H1 (cell line): ENCODE data around the gene AKT1S1.

Experiments used
- CBX5 ChIP-seq: fragments of 300-800, 300-1000 bp; sonication (generic); IDR thresholded peaks from 2 replicates; pipeline ENCODE4 v1.7.1; 2016; ENCODE audit warnings: antibody characterized with exemption, low read length, low read depth
- CBX8 ChIP-seq: fragments of 300-800, 300-1000 bp; sonication (generic); IDR thresholded peaks from 2 replicates; pipeline ENCODE4 v1.7.1; 2016; ENCODE audit warnings: low read depth, low read length, borderline replicate concordance
- CTCF ChIP-seq, 3 experiments: IDR thresholded peaks; 1 replicate in 2 of 3; 2 replicates in 1 of 3; pipeline versions ENCODE4 v1.5.1 to v1.6.1; 2011; ENCODE audit warnings: low read length in 3 of 3, mild to moderate bottlenecking in 3 of 3, inconsistent platforms in 2 of 3, low read depth in 1 of 3, moderate library complexity in 1 of 3; ENCODE audit not compliant: insufficient read depth in 1 of 3; ENCODE audit errors: control extremely low read depth in 1 of 3
- EP300 ChIP-seq, 2 experiments: IDR thresholded peaks; 1 replicate in 1 of 2; 2 replicates in 1 of 2; pipeline ENCODE4 v1.6.1; 2011 to 2012; ENCODE audit warnings: low read depth in 2 of 2, low read length in 2 of 2, mild to moderate bottlenecking in 2 of 2, borderline replicate concordance in 1 of 2, inconsistent platforms in 1 of 2, moderate library complexity in 1 of 2
- EZH2 ChIP-seq: fragments of 200-600 bp; sonication (generic); IDR thresholded peaks from 2 replicates; pipeline ENCODE4 v1.7.1; 2012; ENCODE audit warnings: low read depth, mild to moderate bottlenecking, moderate library complexity, low read length, inconsistent platforms; ENCODE audit not compliant: severe bottlenecking
- JUN ChIP-seq: IDR thresholded peaks from 2 replicates; pipeline ENCODE4 v1.6.1; 2011; ENCODE audit warnings: low read depth, mild to moderate bottlenecking, improper control_type of control experiment, low read length
- MAFK ChIP-seq: IDR thresholded peaks from 2 replicates; pipeline ENCODE4 v1.6.1; 2012; ENCODE audit warnings: low read depth, mild to moderate bottlenecking, improper control_type of control experiment, low read length
- POLR2A ChIP-seq, 2 experiments: IDR thresholded peaks; 1 replicate in 1 of 2; 2 replicates in 1 of 2; pipeline ENCODE4 v1.6.1; 2011; ENCODE audit warnings: low read depth in 2 of 2, low read length in 2 of 2, mild to moderate bottlenecking in 2 of 2; ENCODE audit errors: control extremely low read depth in 1 of 2
- POLR2AphosphoS5 ChIP-seq: IDR thresholded peaks from 2 replicates; pipeline ENCODE4 v1.6.1; 2011; ENCODE audit warnings: low read depth, low read length
- SP4 ChIP-seq: IDR thresholded peaks from 2 replicates; pipeline ENCODE4 v1.6.1; 2012; ENCODE audit warnings: low read length, inconsistent platforms
- SUZ12 ChIP-seq: fragments of 200-600 bp; sonication (generic); IDR thresholded peaks from 2 replicates; pipeline ENCODE4 v1.6.1; 2012; ENCODE audit warnings: mild to moderate bottlenecking, inconsistent platforms, low read length, moderate library complexity, mixed read lengths

GRCh38 chr19:49840736-49841249 is 36.4 kb downstream of the AKT1S1 start:
- TF ChIP-seq JUN (no peak), POLR2A (IDR thresholded peaks at IDR 0.05; ENCODE audit: control extremely low read depth in 1 of 2, low read depth in 2 of 2, low read length in 2 of 2) (no peak), SUZ12 (no peak), MAFK (no peak), CTCF (IDR thresholded peaks at IDR 0.05; ENCODE audit: control extremely low read depth in 1 of 3, insufficient read depth in 1 of 3, low read depth in 1 of 3, low read length in 3 of 3) (peak in 1 of 3 experiments; percentile 5; a peak in 1 of 4 replicates), POLR2AphosphoS5 (no peak), CBX8 (no peak), EZH2 (no peak), CBX5 (no peak), SP4 (no peak), EP300 (IDR thresholded peaks at IDR 0.05; ENCODE audit: borderline replicate concordance in 1 of 2, low read depth in 2 of 2, low read length in 2 of 2) (no peak)
